NOMO-1 treated with dmso at 0.1 percent for 144 hours (cell line): ENCODE measurements around the gene C15orf62.

Experiments
- DNase-seq: peaks from one replicate; lab custom pipeline; 2025; ENCODE audit not compliant: unreplicated experiment; lab: John Stamatoyannopoulos, UW

C15orf62 gene

DNA sequence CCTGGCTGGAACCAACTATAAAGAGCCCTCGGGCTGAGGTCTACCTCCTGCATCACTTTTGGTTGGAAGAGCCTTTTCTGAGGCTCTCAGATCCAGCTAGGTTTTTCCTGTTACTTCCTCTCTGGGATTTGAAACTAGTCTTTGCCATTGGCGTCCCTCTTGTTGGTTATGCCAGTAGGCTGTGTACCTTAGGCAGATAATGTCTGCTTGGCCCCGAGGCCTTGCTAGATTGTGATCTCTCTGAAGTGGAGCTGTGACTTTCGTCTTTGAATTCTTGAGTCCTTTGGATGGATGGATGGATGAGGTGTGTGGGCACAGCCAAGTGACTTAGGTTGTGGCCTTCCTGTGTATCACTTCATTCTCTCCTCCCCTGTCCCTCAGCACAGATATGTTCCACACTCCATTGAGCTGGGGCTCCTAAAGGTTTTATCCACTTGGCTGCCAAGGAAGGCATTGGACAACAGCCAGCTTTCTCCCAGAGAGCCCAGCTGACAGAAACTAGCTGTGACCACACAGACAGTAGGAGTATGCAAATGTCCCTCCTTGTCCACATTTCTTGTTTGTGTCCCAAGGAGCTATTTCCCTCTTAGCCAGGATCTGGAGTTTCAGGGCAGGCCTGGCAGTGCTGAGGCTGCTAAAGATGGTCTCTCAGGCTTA, 45.4 kb downstream of the C15orf62 start:
- DNase-seq: no peak

DNA sequence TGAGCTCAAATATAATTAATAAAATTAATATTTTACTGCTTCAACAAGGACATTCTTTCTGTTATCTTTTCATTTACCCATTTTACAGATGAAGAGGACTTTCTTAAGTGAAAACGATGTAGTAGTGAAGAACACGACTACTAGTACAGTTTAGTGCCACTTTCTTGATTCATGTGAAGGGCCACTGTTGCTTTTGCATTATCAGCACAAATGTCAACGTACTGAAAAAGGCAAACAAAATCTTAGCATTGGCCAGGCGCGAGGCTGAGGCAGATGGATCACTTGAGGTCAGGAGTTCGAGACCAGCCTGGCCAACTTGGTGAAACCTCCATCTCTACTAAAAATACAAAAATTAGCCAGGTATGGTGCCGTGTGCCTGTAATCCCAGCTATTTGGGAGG, 49.3 kb downstream of the C15orf62 start:
- DNase-seq: no peak

DNA sequence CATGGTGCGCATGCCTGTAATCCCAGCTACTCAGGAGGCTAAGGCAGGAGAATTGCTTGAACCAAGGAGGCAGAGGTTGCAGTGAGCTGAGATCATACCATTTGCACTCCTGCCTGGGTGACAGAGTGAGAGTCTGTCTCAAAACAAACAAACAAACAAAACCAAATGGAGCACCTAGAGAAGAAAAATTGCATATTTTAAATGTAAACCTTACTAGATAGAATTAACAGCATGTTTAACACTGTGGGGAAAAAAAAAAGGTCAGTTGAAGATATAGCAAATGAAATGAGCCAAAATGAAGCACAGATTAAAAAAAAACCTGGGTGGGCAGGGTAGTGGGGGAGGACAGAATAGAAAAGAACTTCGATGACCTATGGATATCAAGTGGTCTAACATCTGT, 51.4 kb downstream of the C15orf62 start:
- DNase-seq: no peak
